Esophagus muscularis mucosa (tissue), 4 donors: ENCODE data around the gene NOS3.

Experiments
- CTCF ChIP-seq, 3 experiments: fragments of 200-600 bp in 2 of 3; fragments of 450-650 bp in 1 of 3; sonication (generic) in 2 of 3; IDR thresholded peaks; one replicate each; pipeline ENCODE4 v1.5.1; 2017 to 2019; ENCODE audit warnings: antibody characterized with exemption in 3 of 3, mild to moderate bottlenecking in 2 of 3, moderate library complexity in 1 of 3
- EP300 ChIP-seq: sonication (generic); formaldehyde crosslinking; IDR thresholded peaks from one replicate; pipeline ENCODE4 v1.6.1; 2017; ENCODE audit warnings: antibody characterized with exemption
- POLR2A ChIP-seq: fragments of 450-650 bp; IDR thresholded peaks from one replicate; pipeline ENCODE4 v1.6.1; 2017; ENCODE audit warnings: antibody characterized with exemption, moderate library complexity, mild to moderate bottlenecking, low read depth
- POLR2AphosphoS5 ChIP-seq, 2 donors: sonication (generic); formaldehyde crosslinking; IDR thresholded peaks; one replicate each; pipeline ENCODE4 v1.6.1; 2017; ENCODE audit warnings: antibody characterized with exemption in 2 of 2

GRCh38 chr7:151000897-151001495 lies 10.2 kb downstream of the NOS3 start:
- TF ChIP-seq POLR2AphosphoS5 (IDR thresholded peaks at IDR 0.05) (no peak), POLR2A (no peak), CTCF (IDR thresholded peaks at IDR 0.05) (no peak), EP300 (no peak)
